Smooth muscle cell (in vitro differentiated cells): ENCODE results near the gene RPS10. TPM values are rescaled to one million over a fixed set of nuclear protein-coding genes. Genes with fewer than 3 reads are reported as not detected.

Experiments used
- DNase-seq: peaks from one replicate; lab custom pipeline; 2025; ENCODE audit not compliant: unreplicated experiment; lab: John Stamatoyannopoulos, UW
- H2AFZ ChIP-seq: fragments of 200-600 bp; sonication (generic); 2 replicates; pipeline ENCODE4 v1.6.0; 2016; ENCODE audit warnings: antibody characterized with exemption, low read depth, mild to moderate bottlenecking
- H3F3A ChIP-seq: fragments of 200-600 bp; sonication (generic); 2 replicates; pipeline ENCODE4 v1.6.0; 2017; ENCODE audit warnings: antibody characterized with exemption, low read depth
- H3K27ac ChIP-seq: fragments of 200-600 bp; sonication (generic); 2 replicates; pipeline ENCODE4 v1.5.1; 2016; ENCODE audit warnings: low read depth, mild to moderate bottlenecking
- H3K27me3 ChIP-seq: fragments of 200-600 bp; sonication (generic); 2 replicates; pipeline ENCODE4 v1.6.1; 2016; ENCODE audit warnings: low read depth, mild to moderate bottlenecking
- H3K36me3 ChIP-seq: fragments of 200-600 bp; sonication (generic); 2 replicates; pipeline ENCODE4 v1.5.1; 2016; ENCODE audit warnings: low read depth
- H3K4me1 ChIP-seq: fragments of 200-600 bp; sonication (generic); 2 replicates; pipeline ENCODE4 v1.5.1; 2016; ENCODE audit warnings: low read depth
- H3K4me2 ChIP-seq: fragments of 200-600 bp; sonication (generic); 2 replicates; pipeline ENCODE4 v1.6.0; 2016; ENCODE audit warnings: mild to moderate bottlenecking
- H3K4me3 ChIP-seq: fragments of 200-600 bp; sonication (generic); 2 replicates; pipeline ENCODE4 v1.5.1; 2016; ENCODE audit warnings: mild to moderate bottlenecking
- H3K79me2 ChIP-seq: fragments of 200-600 bp; sonication (generic); 2 replicates; pipeline ENCODE4 v1.6.0; 2016; ENCODE audit warnings: low read depth, mild to moderate bottlenecking
- H3K9ac ChIP-seq: fragments of 200-600 bp; sonication (generic); 2 replicates; pipeline ENCODE4 v1.6.0; 2016; ENCODE audit warnings: low read depth
- H3K9me3 ChIP-seq: fragments of 200-600 bp; sonication (generic); replicated peaks from 2 replicates; pipeline ENCODE4 v1.5.1; 2016; ENCODE audit warnings: low read depth
- H4K20me1 ChIP-seq: fragments of 200-600 bp; sonication (generic); 2 replicates; pipeline ENCODE4 v1.6.0; 2016; ENCODE audit warnings: low read depth
- CTCF ChIP-seq: fragments of 200-600 bp; sonication (generic); IDR thresholded peaks from 2 replicates; pipeline ENCODE4 v1.5.1; 2017; ENCODE audit warnings: borderline replicate concordance, mild to moderate bottlenecking, antibody characterized with exemption; ENCODE audit not compliant: insufficient read depth, poor library complexity, severe bottlenecking
- WGBS: methylation state at CpG from one replicate; pipeline ENCODE4 v1.1.7; 2016; ENCODE audit warnings: low lambda C conversion rate; 5-methylcytosine and 5-hydroxymethylcytosine counted together
- polyA plus RNA-seq: library from polyadenylated mRNA; unstranded; fragments of >200 nt; fragmentation: Nextera tagmentation; extraction: Ambion mirVana; gene quantifications from 2 replicates; pipeline ENCODE4 v1.2.1, GENCODE V29; 2016
- total RNA-seq: library from RNA; depleted of rRNA; stranded (reverse); fragments of >200 nt; gene quantifications from 2 replicates; pipeline ENCODE4 v1.2.3, GENCODE V29; 2014

Gene RPS10
- total and polyA plus RNA-seq, 2 experiments from 2014 or later, result 660 to 2,498 TPM

GRCh38 chr6:34370361-34370760 lies 55.5 kb downstream of the RPS10 start:
- WGBS, result 97% methylated on average over 5 of the region's 5 CpGs
- Histone ChIP-seq H3K79me2 (peaks cover 46% of the 10 kb centered on the region), H3K4me2 (no peak overlapping the region), H3K9me3 (no peaks in the 10 kb centered on the region), H3F3A (peaks cover 10% of the 10 kb centered on the region), H3K36me3 (no peaks in the 10 kb centered on the region), H3K9ac (no peak overlapping the region), H3K27ac (no peak overlapping the region), H3K4me1 (no peaks in the 10 kb centered on the region), H2AFZ (no peak overlapping the region), H3K4me3 (no peak overlapping the region), H3K27me3 (no peaks in the 10 kb centered on the region), H4K20me1 (peaks cover 33% of the 10 kb centered on the region)
- TF ChIP-seq CTCF, result no peak
- DNase-seq, result no peak

GRCh38 chr6:34369385-34369784 lies 56.5 kb downstream of the RPS10 start:
- Histone ChIP-seq H2AFZ (no peak overlapping the region), H3K4me2 (no peak overlapping the region), H3K4me3 (no peak overlapping the region), H3K27ac (no peak overlapping the region), H3F3A (peaks cover 11% of the 10 kb centered on the region), H4K20me1 (peaks cover 27% of the 10 kb centered on the region), H3K79me2 (peaks cover 45% of the 10 kb centered on the region), H3K4me1 (no peaks in the 10 kb centered on the region), H3K27me3 (no peaks in the 10 kb centered on the region), H3K36me3 (no peaks in the 10 kb centered on the region), H3K9ac (no peak overlapping the region), H3K9me3 (no peaks in the 10 kb centered on the region)
- DNase-seq, result no peak
- no peak for TF ChIP-seq CTCF
- WGBS, result 94% methylated on average over 4 of the region's 4 CpGs

Other genes starting within 250 kb of the RPS10 start
- gene HMGA1, start 189.2 kb downstream of the RPS10 start, total RNA-seq, result 35.2 and 41.8 TPM in 2 replicates
- gene HMGA1, start 189.2 kb downstream of the RPS10 start, polyA plus RNA-seq, result 69.9 and 105 TPM in 2 replicates
- 13.6 and 29.7 TPM in 2 replicates for gene SMIM29, start 177.1 kb downstream of the RPS10 start, total RNA-seq
- 29.2 and 33.4 TPM in 2 replicates for gene SMIM29, start 177.1 kb downstream of the RPS10 start, polyA plus RNA-seq
- 12.9 and 15.2 TPM in 2 replicates for gene NUDT3, start 33.4 kb downstream of the RPS10 start, total RNA-seq
- 7.5 and 7.8 TPM in 2 replicates for gene NUDT3, start 33.4 kb downstream of the RPS10 start, polyA plus RNA-seq
- gene PACSIN1, start 40.0 kb upstream of the RPS10 start, total RNA-seq, result not detected in 2 replicates
- gene PACSIN1, start 40.0 kb upstream of the RPS10 start, polyA plus RNA-seq, result not detected in 2 replicates
- gene SPDEF, start 130.3 kb upstream of the RPS10 start, total RNA-seq, result not detected in 2 replicates
- gene SPDEF, start 130.3 kb upstream of the RPS10 start, polyA plus RNA-seq, result 0.16 and 0.21 TPM in 2 replicates